OCI-LY7 (cell line): ENCODE measurements around the gene UGT3A2. TPM values are rescaled to one million over a fixed set of nuclear protein-coding genes. Genes with fewer than 3 reads are reported as not detected.
"Not testable (repeated sequence)": the region's sequence is repeated elsewhere in the genome, so short reads cannot be mapped to it uniquely, and the experiment has no call there.

Experiments used
- BruUV-seq: library from RNA; stranded (reverse); fragments of 400-500 nt; replicated peaks from 2 replicates; lab custom pipeline; 2021; lab: Mats Ljungman, UMichigan
- CTCF ChIA-PET: fragments of 300-600 bp; sonication (Branson Sonifier 250); formaldehyde crosslinking; loops from one replicate; lab custom pipeline; 2022; ENCODE audit warnings: antibody characterized with exemption; ENCODE audit not compliant: unreplicated experiment; lab: Charles Lee
- POLR2A ChIA-PET: fragments of 300-600 bp; sonication (Branson Sonifier 250); formaldehyde crosslinking; loops from one replicate; lab custom pipeline; 2022; ENCODE audit warnings: antibody characterized with exemption; lab: Charles Lee
- DNase-seq: peaks from one replicate; pipeline ENCODE4 v3.0.0-alpha.2; 2015; ENCODE audit warnings: low spot score
- H2AFZ ChIP-seq: fragments of 200-600 bp; sonication (generic), shearing (Covaris generic); 2 replicates; pipeline ENCODE4 v1.6.1; 2014; ENCODE audit warnings: mild to moderate bottlenecking, antibody characterized with exemption, low read length, moderate library complexity
- H3K27ac ChIP-seq: fragments of 200-600 bp; sonication (generic); 2 replicates; pipeline ENCODE4 v1.5.1; 2014; ENCODE audit warnings: mixed run types, low read depth, mild to moderate bottlenecking, moderate library complexity, low read length, inconsistent platforms; ENCODE audit not compliant: poor library complexity, severe bottlenecking
- H3K36me3 ChIP-seq: fragments of 200-600 bp; sonication (generic); 2 replicates; pipeline ENCODE4 v1.6.1; 2014; ENCODE audit warnings: mild to moderate bottlenecking, antibody characterized with exemption, low read length, moderate library complexity, mixed read lengths; ENCODE audit not compliant: insufficient read depth
- H3K4me1 ChIP-seq: fragments of 200-600 bp; sonication (generic); 2 replicates; pipeline ENCODE4 v1.5.1; 2014; ENCODE audit warnings: mild to moderate bottlenecking, low read length; ENCODE audit not compliant: insufficient read depth, poor library complexity, severe bottlenecking
- H3K4me2 ChIP-seq: fragments of 200-600 bp; sonication (generic); 2 replicates; pipeline ENCODE4 v1.6.1; 2014; ENCODE audit warnings: mild to moderate bottlenecking, low read length
- H3K4me3 ChIP-seq: fragments of 200-600 bp; sonication (generic); 2 replicates; pipeline ENCODE4 v1.5.1; 2014; ENCODE audit warnings: mild to moderate bottlenecking, low read depth, low read length; ENCODE audit not compliant: poor library complexity, severe bottlenecking
- H3K79me2 ChIP-seq: fragments of 200-600 bp; sonication (generic); 2 replicates; pipeline ENCODE4 v1.6.1; 2016; ENCODE audit warnings: low read depth, mild to moderate bottlenecking, low read length, moderate library complexity, mixed read lengths; ENCODE audit not compliant: insufficient read depth
- H3K9me2 ChIP-seq: fragments of 200-600 bp; sonication (generic); 2 replicates; pipeline ENCODE4 v1.6.1; 2016; ENCODE audit warnings: mild to moderate bottlenecking, low read length, mixed read lengths; ENCODE audit not compliant: insufficient read depth
- H3K9me3 ChIP-seq: fragments of 200-600 bp; sonication (generic); 2 replicates; pipeline ENCODE4 v1.6.1; 2014; ENCODE audit warnings: mild to moderate bottlenecking, mixed run types, low read length, mixed read lengths
- H4K20me1 ChIP-seq: fragments of 200-600 bp; sonication (generic); 2 replicates; pipeline ENCODE4 v1.6.1; 2014; ENCODE audit warnings: mild to moderate bottlenecking, antibody characterized with exemption, low read length, moderate library complexity, mixed read lengths; ENCODE audit not compliant: insufficient read depth
- CTCF ChIP-seq: fragments of 200-600 bp; sonication (generic); conservative IDR thresholded peaks from 2 replicates; pipeline ENCODE4 v1.5.1; 2014; ENCODE audit warnings: mild to moderate bottlenecking, antibody characterized with exemption, low read length, moderate library complexity, mixed read lengths
- EZH2phosphoT487 ChIP-seq: fragments of 200-600 bp; sonication (generic); IDR thresholded peaks from 2 replicates; pipeline ENCODE4 v1.6.1; 2018; ENCODE audit warnings: low read depth, borderline replicate concordance, mild to moderate bottlenecking, mixed run types, antibody characterized with exemption, low read length, moderate library complexity, mixed read lengths
- intact Hi-C: fragments of 100-400 bp; cut with micrococcal nuclease; formaldehyde crosslinking; loops from one replicate; pipeline ENCODE4 v1.10.0; 2022; ENCODE audit not compliant: unreplicated experiment
- total RNA-seq, 2 experiments: library from RNA; depleted of rRNA in 1 of 2; stranded (reverse); fragments of >200 nt in 1 of 2; shearing (Covaris generic) in 1 of 2; gene quantifications; 2 replicates each; pipeline ENCODE4 v1.2.3, GENCODE V29; 2014 to 2022

The UGT3A2 gene
- total RNA-seq, 2 experiments from 2014 or later = 0.13 TPM; not detected in 1

- H4K20me1 ChIP-seq = no peaks in the 10 kb centered on the region
- BruUV-seq = no TSS peak
- no peaks in the 10 kb centered on the region for H3K9me2 ChIP-seq
- no peaks in the 10 kb centered on the region for H3K36me3 ChIP-seq
- H2AFZ ChIP-seq = no peak overlapping the region
- ChIA-PET CTCF (no interaction called here), POLR2A (no interaction called here)
- intact Hi-C loops = no loop called here
- no peak for DNase-seq
- no peak for TF ChIP-seq CTCF
- no peak for TF ChIP-seq EZH2phosphoT487
- H3K9me3 ChIP-seq = no peaks in the 10 kb centered on the region
- H3K79me2 ChIP-seq = no peaks in the 10 kb centered on the region
- no peak overlapping the region for H3K4me2 ChIP-seq
- no peaks in the 10 kb centered on the region for H3K4me1 ChIP-seq
- H3K4me3 ChIP-seq = no peak overlapping the region
- H3K27ac ChIP-seq = no peak overlapping the region
Observed at GRCh38 chr5:36035696-36036095, 31.0 kb downstream of the UGT3A2 start.

GRCh38 chr5:36034536-36035134 lies 32.0 kb downstream of the UGT3A2 start:
- H3K79me2 ChIP-seq, H3K9me2 ChIP-seq, H3K27ac ChIP-seq, H3K36me3 ChIP-seq, intact Hi-C loops, H3K9me3 ChIP-seq, DNase-seq, H2AFZ ChIP-seq, H3K4me3 ChIP-seq, H3K4me1 ChIP-seq, CTCF ChIA-PET, BruUV-seq, H3K4me2 ChIP-seq, H4K20me1 ChIP-seq: not testable (repeated sequence)
- POLR2A ChIA-PET = interaction anchor here (0.5 kb wide), 1 partner anchor 1430 kb away, joined by 4 read pairs; no protein-coding TSS in a partner anchor

GRCh38 chr5:36033486-36033885 lies 33.2 kb downstream of the UGT3A2 start:
- Histone ChIP-seq H2AFZ (no peak overlapping the region), H3K9me2 (no peaks in the 10 kb centered on the region), H3K79me2 (no peaks in the 10 kb centered on the region), H4K20me1 (no peaks in the 10 kb centered on the region), H3K4me2 (no peak overlapping the region), H3K9me3 (no peaks in the 10 kb centered on the region), H3K4me1 (no peaks in the 10 kb centered on the region), H3K4me3 (no peak overlapping the region), H3K27ac (no peak overlapping the region), H3K36me3 (no peaks in the 10 kb centered on the region)
- intact Hi-C loops = no loop called here
- POLR2A ChIA-PET = interaction anchor here (0.6 kb wide), 1 partner anchor 1741 kb away, joined by 3 read pairs; no protein-coding TSS in a partner anchor
- TF ChIP-seq EZH2phosphoT487 (no peak), CTCF (no peak)
- CTCF ChIA-PET = no interaction called here
- no TSS peak for BruUV-seq
- no peak for DNase-seq
